ENCODE measurements around the gene PSMD3.
A peak's percentile ranks its signal among the peaks of the same experiment; 100 is the strongest.

Gene PSMD3

DNA sequence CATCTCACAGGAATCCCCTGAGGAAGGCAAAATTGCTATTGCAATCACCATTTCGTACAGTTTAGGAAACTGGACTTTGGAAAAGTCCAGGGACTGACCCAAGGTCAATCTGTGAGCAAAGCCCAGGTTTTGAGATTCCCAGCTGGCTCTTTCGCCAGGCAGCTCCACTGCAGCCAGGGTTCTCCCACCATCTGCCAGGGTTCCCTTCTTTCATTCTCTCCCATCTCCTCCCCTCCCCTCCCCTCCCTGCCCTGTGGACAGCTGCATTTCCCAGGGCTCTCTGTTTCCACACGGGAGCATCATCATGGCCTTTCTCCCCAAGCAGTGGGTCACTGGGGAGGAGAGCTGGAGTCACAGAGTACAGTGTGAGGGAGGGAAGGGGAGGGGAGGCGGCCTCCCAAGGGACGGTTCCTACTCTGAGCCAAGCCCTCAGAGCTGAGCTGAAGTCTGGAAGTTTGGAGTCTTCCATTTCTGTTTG is 29.7 kb upstream of the PSMD3 start:
- Histone ChIP-seq H3K9ac (no peak overlapping the region), H3K4me3 (ENCODE audit: low read depth, low read length) (no peak overlapping the region), H3K79me2 (no peaks in the 10 kb centered on the region), H3K4me2 (ENCODE audit: low read length) (no peak overlapping the region), H2AFZ (no peak overlapping the region), H3K36me3 (ENCODE audit: control insufficient read depth, insufficient read depth, low read length) (no peaks in the 10 kb centered on the region), H3K9me3 (ENCODE audit: control insufficient read depth, low read length) (no peaks in the 10 kb centered on the region), H3K27ac (no peak overlapping the region), H3K27me3 (ENCODE audit: control insufficient read depth, insufficient read depth, low read length) (no peaks in the 10 kb centered on the region), H3K4me1 (peaks cover 8% of the 10 kb centered on the region)
- TF ChIP-seq, protein P1, sequence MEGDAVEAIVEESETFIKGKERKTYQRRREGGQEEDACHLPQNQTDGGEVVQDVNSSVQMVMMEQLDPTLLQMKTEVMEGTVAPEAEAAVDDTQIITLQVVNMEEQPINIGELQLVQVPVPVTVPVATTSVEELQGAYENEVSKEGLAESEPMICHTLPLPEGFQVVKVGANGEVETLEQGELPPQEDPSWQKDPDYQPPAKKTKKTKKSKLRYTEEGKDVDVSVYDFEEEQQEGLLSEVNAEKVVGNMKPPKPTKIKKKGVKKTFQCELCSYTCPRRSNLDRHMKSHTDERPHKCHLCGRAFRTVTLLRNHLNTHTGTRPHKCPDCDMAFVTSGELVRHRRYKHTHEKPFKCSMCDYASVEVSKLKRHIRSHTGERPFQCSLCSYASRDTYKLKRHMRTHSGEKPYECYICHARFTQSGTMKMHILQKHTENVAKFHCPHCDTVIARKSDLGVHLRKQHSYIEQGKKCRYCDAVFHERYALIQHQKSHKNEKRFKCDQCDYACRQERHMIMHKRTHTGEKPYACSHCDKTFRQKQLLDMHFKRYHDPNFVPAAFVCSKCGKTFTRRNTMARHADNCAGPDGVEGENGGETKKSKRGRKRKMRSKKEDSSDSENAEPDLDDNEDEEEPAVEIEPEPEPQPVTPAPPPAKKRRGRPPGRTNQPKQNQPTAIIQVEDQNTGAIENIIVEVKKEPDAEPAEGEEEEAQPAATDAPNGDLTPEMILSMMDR (IDR thresholded peaks at IDR 0.05) = no peak

- H3K79me2 ChIP-seq = no peaks in the 10 kb centered on the region
- H3K27me3 ChIP-seq (ENCODE audit: control insufficient read depth, insufficient read depth, low read length) = no peaks in the 10 kb centered on the region
- H3K9me3 ChIP-seq (ENCODE audit: control insufficient read depth, low read length) = no peaks in the 10 kb centered on the region
- H3K9ac ChIP-seq = no peak overlapping the region
- H3K4me3 ChIP-seq (ENCODE audit: low read depth, low read length) = peak overlapping the region; percentile 49
- TF ChIP-seq, protein P1 (IDR thresholded peaks at IDR 0.05) = no peak
- H3K4me2 ChIP-seq (ENCODE audit: low read length) = peak overlapping the region; percentile 83
- peak overlapping the region; percentile 39 for H3K27ac ChIP-seq
- H3K36me3 ChIP-seq (ENCODE audit: control insufficient read depth, insufficient read depth, low read length) = no peaks in the 10 kb centered on the region
- peak overlapping the region; percentile 93 for H2AFZ ChIP-seq
- H3K4me1 ChIP-seq = peaks cover 8% of the 10 kb centered on the region
Measured at GRCh38 chr17:39951924-39952679, 28.5 kb upstream of the PSMD3 start.

DNA sequence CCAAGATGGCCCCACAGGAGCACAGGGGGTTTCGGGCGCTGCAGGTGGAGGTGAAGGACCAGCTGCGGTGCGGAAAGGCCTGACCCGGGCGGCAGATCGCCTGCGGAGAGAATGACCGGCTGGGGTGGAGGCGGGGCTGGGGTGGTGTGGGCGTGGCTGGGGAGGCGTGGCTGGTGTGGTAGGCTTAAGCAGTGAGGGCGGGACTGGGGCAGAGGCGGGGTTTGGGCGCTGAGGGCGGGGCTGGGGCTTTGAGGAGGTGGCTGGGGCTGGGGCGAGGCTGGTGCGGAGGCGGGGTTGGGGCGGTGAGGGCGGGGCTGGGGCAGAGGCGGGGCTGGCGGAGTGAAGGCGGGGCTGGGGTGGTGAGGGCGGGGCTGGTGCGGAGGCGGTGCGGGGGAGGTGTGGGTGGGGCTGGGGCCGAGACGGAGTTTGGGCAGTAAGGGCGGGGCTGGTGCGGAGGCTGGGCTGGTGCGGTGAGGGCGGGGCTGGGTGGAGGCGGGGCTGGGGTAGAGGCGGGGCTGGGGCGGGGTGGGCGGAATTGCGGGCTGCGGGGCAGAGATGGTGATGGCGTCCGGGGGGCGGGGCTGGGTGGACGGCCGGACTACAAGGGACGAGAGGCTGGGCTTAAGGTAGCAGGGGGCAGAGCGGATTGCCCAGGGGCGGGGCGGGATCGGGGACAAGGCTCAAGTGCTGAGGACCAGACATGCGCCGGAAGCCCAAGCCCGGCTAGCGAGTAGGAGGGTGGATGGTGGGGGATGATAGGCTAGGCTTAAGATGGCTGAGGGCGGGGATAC is 27.7 kb upstream of the PSMD3 start:
- Histone ChIP-seq H3K27me3 (ENCODE audit: control insufficient read depth, insufficient read depth, low read length) (no peaks in the 10 kb centered on the region), H3K9ac (no peak overlapping the region), H3K79me2 (no peaks in the 10 kb centered on the region), H3K36me3 (ENCODE audit: control insufficient read depth, insufficient read depth, low read length) (no peaks in the 10 kb centered on the region), H3K4me3 (ENCODE audit: low read depth, low read length) (peak overlapping the region; percentile 54), H3K9me3 (ENCODE audit: control insufficient read depth, low read length) (no peaks in the 10 kb centered on the region), H3K4me1 (peaks cover 8% of the 10 kb centered on the region), H2AFZ (peak overlapping the region; percentile 97), H3K4me2 (ENCODE audit: low read length) (peak overlapping the region; percentile 83), H3K27ac (peak overlapping the region; percentile 71)
- TF ChIP-seq, protein P1 (IDR thresholded peaks at IDR 0.05) = no peak

GRCh38 chr17:39953471-39953888 is 27.1 kb upstream of the PSMD3 start:
- Histone ChIP-seq H3K4me3 (ENCODE audit: low read depth, low read length) (peak overlapping the region; percentile 54), H3K4me2 (ENCODE audit: low read length) (peak overlapping the region; percentile 73), H3K4me1 (peaks cover 8% of the 10 kb centered on the region), H3K9me3 (ENCODE audit: control insufficient read depth, low read length) (no peaks in the 10 kb centered on the region), H3K27me3 (ENCODE audit: control insufficient read depth, insufficient read depth, low read length) (no peaks in the 10 kb centered on the region), H3K36me3 (ENCODE audit: control insufficient read depth, insufficient read depth, low read length) (no peaks in the 10 kb centered on the region), H3K79me2 (no peaks in the 10 kb centered on the region), H3K9ac (no peak overlapping the region), H3K27ac (peak overlapping the region; percentile 71), H2AFZ (peak overlapping the region; percentile 97)
- TF ChIP-seq, protein P1 (IDR thresholded peaks at IDR 0.05) = no peak

All from parathyroid adenoma (tissue), 2 donors.